Measurements from ENCODE around the gene ACTN4.

DNA sequence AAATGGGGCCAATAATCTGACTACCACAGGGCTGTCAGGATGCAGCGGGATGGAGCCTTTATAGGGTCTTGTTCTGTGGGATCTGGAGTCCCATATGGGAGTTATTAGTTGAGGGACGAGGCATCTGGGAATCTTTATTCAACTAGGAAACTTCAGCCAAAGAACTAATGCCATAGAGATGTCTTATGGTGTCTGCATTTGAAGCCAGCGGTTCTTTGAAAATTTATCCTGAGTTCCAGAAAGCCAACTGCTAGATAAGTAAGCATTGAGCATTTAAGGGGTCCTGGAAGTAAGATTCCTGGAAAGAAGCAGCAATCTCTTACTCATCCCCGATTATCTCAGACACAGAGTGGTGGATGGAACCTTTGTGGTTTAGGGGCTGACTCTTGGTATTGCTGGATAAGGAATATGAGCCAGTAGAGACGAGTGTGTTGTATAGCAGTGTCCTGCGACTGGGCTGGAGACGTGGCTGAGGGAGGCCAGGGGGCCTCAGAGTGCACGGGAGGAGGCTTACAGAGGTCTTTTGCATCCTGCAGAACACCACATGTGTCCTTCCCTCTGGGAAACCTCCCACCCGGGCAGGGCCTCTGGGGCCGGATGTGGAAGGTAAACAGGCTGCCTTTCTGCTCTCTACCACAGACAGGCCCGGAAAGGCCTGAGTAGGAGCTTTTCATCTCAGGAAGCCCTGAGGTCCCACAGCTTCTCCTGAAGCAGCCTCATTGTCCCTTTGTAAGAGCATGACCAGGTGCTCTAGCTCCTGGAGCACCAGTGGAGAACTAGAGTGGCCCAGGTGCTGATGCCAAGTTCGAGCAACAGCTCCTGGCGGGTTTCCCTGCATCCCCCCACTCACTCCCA, 28.8 kb downstream of the ACTN4 start:
- no peak for TF ChIP-seq POLR2A (IDR thresholded peaks at IDR 0.05)
- TF ChIP-seq, protein P1, sequence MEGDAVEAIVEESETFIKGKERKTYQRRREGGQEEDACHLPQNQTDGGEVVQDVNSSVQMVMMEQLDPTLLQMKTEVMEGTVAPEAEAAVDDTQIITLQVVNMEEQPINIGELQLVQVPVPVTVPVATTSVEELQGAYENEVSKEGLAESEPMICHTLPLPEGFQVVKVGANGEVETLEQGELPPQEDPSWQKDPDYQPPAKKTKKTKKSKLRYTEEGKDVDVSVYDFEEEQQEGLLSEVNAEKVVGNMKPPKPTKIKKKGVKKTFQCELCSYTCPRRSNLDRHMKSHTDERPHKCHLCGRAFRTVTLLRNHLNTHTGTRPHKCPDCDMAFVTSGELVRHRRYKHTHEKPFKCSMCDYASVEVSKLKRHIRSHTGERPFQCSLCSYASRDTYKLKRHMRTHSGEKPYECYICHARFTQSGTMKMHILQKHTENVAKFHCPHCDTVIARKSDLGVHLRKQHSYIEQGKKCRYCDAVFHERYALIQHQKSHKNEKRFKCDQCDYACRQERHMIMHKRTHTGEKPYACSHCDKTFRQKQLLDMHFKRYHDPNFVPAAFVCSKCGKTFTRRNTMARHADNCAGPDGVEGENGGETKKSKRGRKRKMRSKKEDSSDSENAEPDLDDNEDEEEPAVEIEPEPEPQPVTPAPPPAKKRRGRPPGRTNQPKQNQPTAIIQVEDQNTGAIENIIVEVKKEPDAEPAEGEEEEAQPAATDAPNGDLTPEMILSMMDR (IDR thresholded peaks at IDR 0.05), result no peak
